K562 (cell line): Measurements from ENCODE around the gene ACKR1. TPM values are rescaled to one million over a fixed set of nuclear protein-coding genes. Genes with fewer than 3 reads are reported as not detected.
A peak's percentile ranks its signal among the peaks of the same experiment; 100 is the strongest.

Source experiments
- CBFA2T3 ChIP-seq: fragments of 450-650 bp; IDR thresholded peaks from 2 replicates; pipeline ENCODE4 v1.6.1; 2017
- HNRNPK ChIP-seq: fragments of 200-400 bp; formaldehyde crosslinking; IDR thresholded peaks from one replicate; pipeline ENCODE4 v1.6.1; 2018; ENCODE audit warnings: mild to moderate bottlenecking, low read depth, low read length; ENCODE audit not compliant: poor library complexity, severe bottlenecking
- LEF1 ChIP-seq: fragments of 450-650 bp; IDR thresholded peaks from 2 replicates; pipeline ENCODE4 v1.6.1; 2016; ENCODE audit warnings: mild to moderate bottlenecking
- NCOR1 ChIP-seq: fragments of 450-650 bp; IDR thresholded peaks from 2 replicates; pipeline ENCODE4 v1.6.1; 2016; ENCODE audit warnings: mild to moderate bottlenecking, moderate library complexity
- POLR2AphosphoS2 ChIP-seq: IDR thresholded peaks from 2 replicates; pipeline ENCODE4 v1.6.1; 2012; ENCODE audit warnings: low read length, improper control_type of control experiment
- SAFB ChIP-seq: fragments of 200-400 bp; formaldehyde crosslinking; IDR thresholded peaks from 2 replicates; pipeline ENCODE4 v1.6.1; 2017; ENCODE audit warnings: low read depth, low read length, borderline replicate concordance
- SIRT6 ChIP-seq: IDR thresholded peaks from one replicate; pipeline ENCODE4 v1.6.1; 2012; ENCODE audit warnings: low read depth, mild to moderate bottlenecking, control low read depth, inconsistent platforms, low read length, moderate library complexity
- SRF ChIP-seq, 2 experiments: fragments of 250-450, 450-650 bp in 1 of 2; sonication (Bioruptor Pico) in 1 of 2; sonication (generic) in 1 of 2; formaldehyde crosslinking; IDR thresholded peaks; 2 replicates each; pipeline versions ENCODE4 v1.5.0 to v1.5.1; 2020 to 2022; ENCODE audit warnings: mild to moderate bottlenecking in 1 of 2, missing genetic modification reagents in 1 of 2
- ZNF23 ChIP-seq: fragments of 250-450 bp; sonication (Bioruptor Pico); IDR thresholded peaks from 2 replicates; pipeline ENCODE4 v1.4.0; 2020; ENCODE audit warnings: mild to moderate bottlenecking
- polyA plus RNA-seq, 8 experiments: library from polyadenylated mRNA; depleted of rRNA in 4 of 8; stranded (reverse) in 5 of 8; unstranded in 3 of 8; fragments of >200 nt; fragmentation: Nextera tagmentation in 2 of 8; fragmentation: Illumina TruSeq in 1 of 8; extraction: Ambion mirVana in 2 of 8; extraction: Trizol in 1 of 8; gene quantifications; 2 replicates each; pipeline versions ENCODE4 v1.2.1 to v1.2.3, GENCODE V29; 2011 to 2014; ENCODE audit warnings: inconsistent platforms in 1 of 8, missing spikeins in 1 of 8
- total RNA-seq, 7 experiments: library from RNA; depleted of rRNA in 6 of 7; stranded (reverse); fragments of >200 nt in 6 of 7; fragmentation: Illumina TruSeq in 2 of 7; extraction: Trizol in 2 of 7; gene quantifications; 2 replicates each; pipeline versions ENCODE4 v1.2.1 to v1.2.3, GENCODE V29; 2011 to 2021; ENCODE audit warnings: low replicate concordance in 1 of 7
- TF ChIP-seq, protein P1 (sequence below): fragments of 450-650 bp; IDR thresholded peaks from 2 replicates; pipeline ENCODE4 v1.6.1; 2017; ENCODE audit warnings: mild to moderate bottlenecking, moderate library complexity
- TF ChIP-seq, protein P2 (sequence below): fragments of 450-650 bp; IDR thresholded peaks from 2 replicates; pipeline ENCODE4 v1.6.1; 2016; ENCODE audit warnings: mild to moderate bottlenecking, moderate library complexity
- TF ChIP-seq, protein P3 (sequence below), 2 experiments: fragments of 450-650 bp; conservative IDR thresholded peaks; 2 replicates each; pipeline ENCODE4 v1.6.1; 2017; ENCODE audit warnings: mild to moderate bottlenecking in 2 of 2, moderate library complexity in 2 of 2

ACKR1 gene
- total and polyA plus RNA-seq, 9 of the 15 experiments (the other 6 are each of a cell fraction or from before 2014, with no cell fraction given): 0.07 to 0.64 (median 0.18) TPM

DNA sequence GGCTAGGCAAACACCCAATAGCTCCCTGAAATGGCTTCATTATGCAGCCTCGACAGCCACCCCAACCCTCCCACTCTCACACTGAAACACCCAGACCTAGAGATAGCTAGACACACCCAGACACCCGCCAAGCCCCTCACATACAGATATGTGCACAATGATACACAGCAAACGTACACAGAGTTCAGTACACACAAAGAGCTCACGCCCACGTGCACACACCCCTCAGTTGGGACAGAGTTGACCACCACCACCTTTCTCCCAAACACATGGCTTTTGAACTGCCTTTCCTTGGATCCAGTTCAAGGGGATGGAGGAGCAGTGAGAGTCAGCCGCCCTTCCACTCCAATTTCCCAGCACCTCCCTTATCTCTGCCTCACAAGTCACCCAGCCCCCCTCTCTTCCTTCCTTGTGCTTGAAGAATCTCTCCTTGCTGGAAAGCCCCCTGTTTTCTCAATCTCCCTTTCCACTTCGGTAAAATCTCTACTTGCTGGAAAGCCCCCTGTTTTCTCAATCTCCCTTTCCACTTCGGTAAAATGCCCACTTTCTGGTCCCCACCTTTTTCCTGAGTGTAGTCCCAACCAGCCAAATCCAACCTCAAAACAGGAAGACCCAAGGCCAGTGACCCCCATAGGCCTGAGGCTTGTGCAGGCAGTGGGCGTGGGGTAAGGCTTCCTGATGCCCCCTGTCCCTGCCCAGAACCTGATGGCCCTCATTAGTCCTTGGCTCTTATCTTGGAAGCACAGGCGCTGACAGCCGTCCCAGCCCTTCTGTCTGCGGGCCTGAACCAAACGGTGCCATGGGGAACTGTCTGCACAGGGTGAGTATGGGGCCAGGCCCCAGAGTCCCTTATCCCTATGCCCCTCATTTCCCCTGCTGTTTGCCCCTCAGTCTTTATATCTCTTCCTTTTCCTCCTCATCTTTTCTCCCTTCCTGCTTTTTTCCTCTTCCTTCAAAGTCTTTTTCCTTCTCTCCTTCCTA lies at the start of gene ACKR1 (continued):
- TF ChIP-seq, protein P1, sequence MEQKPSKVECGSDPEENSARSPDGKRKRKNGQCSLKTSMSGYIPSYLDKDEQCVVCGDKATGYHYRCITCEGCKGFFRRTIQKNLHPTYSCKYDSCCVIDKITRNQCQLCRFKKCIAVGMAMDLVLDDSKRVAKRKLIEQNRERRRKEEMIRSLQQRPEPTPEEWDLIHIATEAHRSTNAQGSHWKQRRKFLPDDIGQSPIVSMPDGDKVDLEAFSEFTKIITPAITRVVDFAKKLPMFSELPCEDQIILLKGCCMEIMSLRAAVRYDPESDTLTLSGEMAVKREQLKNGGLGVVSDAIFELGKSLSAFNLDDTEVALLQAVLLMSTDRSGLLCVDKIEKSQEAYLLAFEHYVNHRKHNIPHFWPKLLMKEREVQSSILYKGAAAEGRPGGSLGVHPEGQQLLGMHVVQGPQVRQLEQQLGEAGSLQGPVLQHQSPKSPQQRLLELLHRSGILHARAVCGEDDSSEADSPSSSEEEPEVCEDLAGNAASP: no peak
- TF ChIP-seq SRF (CRISPR knock-in tag; IDR thresholded peaks at IDR 0.05) (0 out of 4 replicates have a peak, but pooled peaks of 1 of the 2 experiments have one; percentile 24), ZNF23 (CRISPR knock-in tag) (no peak), POLR2AphosphoS2 (no peak), SAFB (no peak), HNRNPK (no peak), NCOR1 (peak; percentile 56; the same call in 1 of the 2 replicates), CBFA2T3 (peak; percentile 68), SIRT6 (no peak), LEF1 (0 out of 2 replicates have a peak, but pooled peaks have one; percentile 13)
- TF ChIP-seq, protein P2, sequence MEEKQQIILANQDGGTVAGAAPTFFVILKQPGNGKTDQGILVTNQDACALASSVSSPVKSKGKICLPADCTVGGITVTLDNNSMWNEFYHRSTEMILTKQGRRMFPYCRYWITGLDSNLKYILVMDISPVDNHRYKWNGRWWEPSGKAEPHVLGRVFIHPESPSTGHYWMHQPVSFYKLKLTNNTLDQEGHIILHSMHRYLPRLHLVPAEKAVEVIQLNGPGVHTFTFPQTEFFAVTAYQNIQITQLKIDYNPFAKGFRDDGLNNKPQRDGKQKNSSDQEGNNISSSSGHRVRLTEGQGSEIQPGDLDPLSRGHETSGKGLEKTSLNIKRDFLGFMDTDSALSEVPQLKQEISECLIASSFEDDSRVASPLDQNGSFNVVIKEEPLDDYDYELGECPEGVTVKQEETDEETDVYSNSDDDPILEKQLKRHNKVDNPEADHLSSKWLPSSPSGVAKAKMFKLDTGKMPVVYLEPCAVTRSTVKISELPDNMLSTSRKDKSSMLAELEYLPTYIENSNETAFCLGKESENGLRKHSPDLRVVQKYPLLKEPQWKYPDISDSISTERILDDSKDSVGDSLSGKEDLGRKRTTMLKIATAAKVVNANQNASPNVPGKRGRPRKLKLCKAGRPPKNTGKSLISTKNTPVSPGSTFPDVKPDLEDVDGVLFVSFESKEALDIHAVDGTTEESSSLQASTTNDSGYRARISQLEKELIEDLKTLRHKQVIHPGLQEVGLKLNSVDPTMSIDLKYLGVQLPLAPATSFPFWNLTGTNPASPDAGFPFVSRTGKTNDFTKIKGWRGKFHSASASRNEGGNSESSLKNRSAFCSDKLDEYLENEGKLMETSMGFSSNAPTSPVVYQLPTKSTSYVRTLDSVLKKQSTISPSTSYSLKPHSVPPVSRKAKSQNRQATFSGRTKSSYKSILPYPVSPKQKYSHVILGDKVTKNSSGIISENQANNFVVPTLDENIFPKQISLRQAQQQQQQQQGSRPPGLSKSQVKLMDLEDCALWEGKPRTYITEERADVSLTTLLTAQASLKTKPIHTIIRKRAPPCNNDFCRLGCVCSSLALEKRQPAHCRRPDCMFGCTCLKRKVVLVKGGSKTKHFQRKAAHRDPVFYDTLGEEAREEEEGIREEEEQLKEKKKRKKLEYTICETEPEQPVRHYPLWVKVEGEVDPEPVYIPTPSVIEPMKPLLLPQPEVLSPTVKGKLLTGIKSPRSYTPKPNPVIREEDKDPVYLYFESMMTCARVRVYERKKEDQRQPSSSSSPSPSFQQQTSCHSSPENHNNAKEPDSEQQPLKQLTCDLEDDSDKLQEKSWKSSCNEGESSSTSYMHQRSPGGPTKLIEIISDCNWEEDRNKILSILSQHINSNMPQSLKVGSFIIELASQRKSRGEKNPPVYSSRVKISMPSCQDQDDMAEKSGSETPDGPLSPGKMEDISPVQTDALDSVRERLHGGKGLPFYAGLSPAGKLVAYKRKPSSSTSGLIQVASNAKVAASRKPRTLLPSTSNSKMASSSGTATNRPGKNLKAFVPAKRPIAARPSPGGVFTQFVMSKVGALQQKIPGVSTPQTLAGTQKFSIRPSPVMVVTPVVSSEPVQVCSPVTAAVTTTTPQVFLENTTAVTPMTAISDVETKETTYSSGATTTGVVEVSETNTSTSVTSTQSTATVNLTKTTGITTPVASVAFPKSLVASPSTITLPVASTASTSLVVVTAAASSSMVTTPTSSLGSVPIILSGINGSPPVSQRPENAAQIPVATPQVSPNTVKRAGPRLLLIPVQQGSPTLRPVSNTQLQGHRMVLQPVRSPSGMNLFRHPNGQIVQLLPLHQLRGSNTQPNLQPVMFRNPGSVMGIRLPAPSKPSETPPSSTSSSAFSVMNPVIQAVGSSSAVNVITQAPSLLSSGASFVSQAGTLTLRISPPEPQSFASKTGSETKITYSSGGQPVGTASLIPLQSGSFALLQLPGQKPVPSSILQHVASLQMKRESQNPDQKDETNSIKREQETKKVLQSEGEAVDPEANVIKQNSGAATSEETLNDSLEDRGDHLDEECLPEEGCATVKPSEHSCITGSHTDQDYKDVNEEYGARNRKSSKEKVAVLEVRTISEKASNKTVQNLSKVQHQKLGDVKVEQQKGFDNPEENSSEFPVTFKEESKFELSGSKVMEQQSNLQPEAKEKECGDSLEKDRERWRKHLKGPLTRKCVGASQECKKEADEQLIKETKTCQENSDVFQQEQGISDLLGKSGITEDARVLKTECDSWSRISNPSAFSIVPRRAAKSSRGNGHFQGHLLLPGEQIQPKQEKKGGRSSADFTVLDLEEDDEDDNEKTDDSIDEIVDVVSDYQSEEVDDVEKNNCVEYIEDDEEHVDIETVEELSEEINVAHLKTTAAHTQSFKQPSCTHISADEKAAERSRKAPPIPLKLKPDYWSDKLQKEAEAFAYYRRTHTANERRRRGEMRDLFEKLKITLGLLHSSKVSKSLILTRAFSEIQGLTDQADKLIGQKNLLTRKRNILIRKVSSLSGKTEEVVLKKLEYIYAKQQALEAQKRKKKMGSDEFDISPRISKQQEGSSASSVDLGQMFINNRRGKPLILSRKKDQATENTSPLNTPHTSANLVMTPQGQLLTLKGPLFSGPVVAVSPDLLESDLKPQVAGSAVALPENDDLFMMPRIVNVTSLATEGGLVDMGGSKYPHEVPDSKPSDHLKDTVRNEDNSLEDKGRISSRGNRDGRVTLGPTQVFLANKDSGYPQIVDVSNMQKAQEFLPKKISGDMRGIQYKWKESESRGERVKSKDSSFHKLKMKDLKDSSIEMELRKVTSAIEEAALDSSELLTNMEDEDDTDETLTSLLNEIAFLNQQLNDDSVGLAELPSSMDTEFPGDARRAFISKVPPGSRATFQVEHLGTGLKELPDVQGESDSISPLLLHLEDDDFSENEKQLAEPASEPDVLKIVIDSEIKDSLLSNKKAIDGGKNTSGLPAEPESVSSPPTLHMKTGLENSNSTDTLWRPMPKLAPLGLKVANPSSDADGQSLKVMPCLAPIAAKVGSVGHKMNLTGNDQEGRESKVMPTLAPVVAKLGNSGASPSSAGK: peak; percentile 56; the same call in 1 of the 2 replicates
- TF ChIP-seq, protein P3, sequence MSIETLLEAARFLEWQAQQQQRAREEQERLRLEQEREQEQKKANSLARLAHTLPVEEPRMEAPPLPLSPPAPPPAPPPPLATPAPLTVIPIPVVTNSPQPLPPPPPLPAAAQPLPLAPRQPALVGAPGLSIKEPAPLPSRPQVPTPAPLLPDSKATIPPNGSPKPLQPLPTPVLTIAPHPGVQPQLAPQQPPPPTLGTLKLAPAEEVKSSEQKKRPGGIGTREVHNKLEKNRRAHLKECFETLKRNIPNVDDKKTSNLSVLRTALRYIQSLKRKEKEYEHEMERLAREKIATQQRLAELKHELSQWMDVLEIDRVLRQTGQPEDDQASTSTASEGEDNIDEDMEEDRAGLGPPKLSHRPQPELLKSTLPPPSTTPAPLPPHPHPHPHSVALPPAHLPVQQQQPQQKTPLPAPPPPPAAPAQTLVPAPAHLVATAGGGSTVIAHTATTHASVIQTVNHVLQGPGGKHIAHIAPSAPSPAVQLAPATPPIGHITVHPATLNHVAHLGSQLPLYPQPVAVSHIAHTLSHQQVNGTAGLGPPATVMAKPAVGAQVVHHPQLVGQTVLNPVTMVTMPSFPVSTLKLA (conservative IDR thresholded peaks at IDR 0.05): peak in 1 of 2 experiments; percentile 48; a peak in 2 of 4 replicates
